AG10803 (cell line): Measurements from ENCODE around the gene TH.
A peak's percentile ranks its signal among the peaks of the same experiment; 100 is the strongest.
"Not testable (repeated sequence)": the region's sequence is repeated elsewhere in the genome, so short reads cannot be mapped to it uniquely, and the experiment has no call there.

Experiments
- DNase-seq: peaks from one replicate; pipeline ENCODE4 v3.0.0; 2010; ENCODE audit warnings: low read depth
- H3K4me3 ChIP-seq: 2 replicates; pipeline ENCODE4 v1.5.1; 2011; ENCODE audit warnings: mild to moderate bottlenecking, low read length, control low read depth
- CTCF ChIP-seq: conservative IDR thresholded peaks from 2 replicates; pipeline ENCODE4 v1.5.1; 2011; ENCODE audit warnings: mild to moderate bottlenecking, low read length, control low read depth, inconsistent platforms

Gene TH

GRCh38 chr11:2127482-2128129 is 44.0 kb downstream of the TH start:
- no peak overlapping the region for H3K4me3 ChIP-seq
- TF ChIP-seq CTCF: no peak
- DNase-seq: no peak

GRCh38 chr11:2126520-2127085 is 45.0 kb downstream of the TH start:
- no peak for DNase-seq
- TF ChIP-seq CTCF: no peak
- no peak overlapping the region for H3K4me3 ChIP-seq

- H3K4me3 ChIP-seq, DNase-seq: not testable (repeated sequence)
These were observed 46.7 kb downstream of the TH start for GRCh38 chr11:2124736-2125484.

GRCh38 chr11:2123628-2123960 is 48.0 kb downstream of the TH start:
- H3K4me3 ChIP-seq: no peak overlapping the region
- no peak for TF ChIP-seq CTCF
- DNase-seq: no peak

GRCh38 chr11:2122907-2123627 is 48.5 kb downstream of the TH start:
- H3K4me3 ChIP-seq: no peak overlapping the region
- no peak for TF ChIP-seq CTCF
- DNase-seq: no peak

- peak; percentile 63 for DNase-seq
- no peak for TF ChIP-seq CTCF
- H3K4me3 ChIP-seq: no peak overlapping the region
These were observed 49.3 kb downstream of the TH start for GRCh38 chr11:2122222-2122906.
